Naive B cell (primary cell): ENCODE results near the gene SDS. TPM values are rescaled to one million over a fixed set of nuclear protein-coding genes. Genes with fewer than 3 reads are reported as not detected.
A peak's percentile ranks its signal among the peaks of the same experiment; 100 is the strongest.

Source experiments
- ATAC-seq, 2 donors: fragments of 150-1000 bp; cut with Tn5 transposase; 2 replicates each; pipeline ENCODE4 v1.10.0; 2021; ENCODE audit warnings: low read depth in 2 of 2, mild to moderate bottlenecking in 2 of 2, moderate library complexity in 2 of 2
- DNase-seq: peaks from one replicate; pipeline ENCODE4 v3.0.0; 2022
- H3K27ac Mint-ChIP-seq, 6 donors: one replicate each; pipeline ENCODE4 v1.8.0; 2020 to 2022; ENCODE audit warnings: mild to moderate bottlenecking in 6 of 6, mixed read lengths in 6 of 6, moderate library complexity in 5 of 6, inconsistent platforms in 2 of 6
- H3K27me3 Mint-ChIP-seq, 3 donors: one replicate each; pipeline ENCODE4 v1.8.0; 2021 to 2022; ENCODE audit warnings: mixed read lengths in 3 of 3, mild to moderate bottlenecking in 1 of 3
- H3K36me3 Mint-ChIP-seq, 2 donors: one replicate each; pipeline ENCODE4 v1.8.0; 2020 to 2022; ENCODE audit warnings: mixed read lengths in 2 of 2, inconsistent platforms in 1 of 2, mild to moderate bottlenecking in 1 of 2
- H3K4me1 Mint-ChIP-seq, 3 donors: one replicate each; pipeline ENCODE4 v1.8.0; 2020 to 2022; ENCODE audit warnings: mixed read lengths in 3 of 3, inconsistent platforms in 1 of 3, mild to moderate bottlenecking in 1 of 3, moderate library complexity in 1 of 3
- H3K4me3 Mint-ChIP-seq, 8 donors: one replicate each; pipeline ENCODE4 v1.8.0; 2020 to 2022; ENCODE audit warnings: mild to moderate bottlenecking in 8 of 8, mixed read lengths in 8 of 8, moderate library complexity in 8 of 8, inconsistent platforms in 2 of 8
- H3K9me3 Mint-ChIP-seq, 7 donors: one replicate each; pipeline ENCODE4 v1.8.0; 2020 to 2022; ENCODE audit warnings: mixed read lengths in 7 of 7, mild to moderate bottlenecking in 5 of 7, inconsistent platforms in 2 of 7, moderate library complexity in 1 of 7
- polyA plus RNA-seq, 6 donors: library from polyadenylated mRNA; unstranded; fragments of 300-500 nt; fragmentation: Illumina TruSeq; gene quantifications; one replicate each; pipeline ENCODE4 v1.2.3, GENCODE V29; 2021; ENCODE audit warnings: low read depth in 6 of 6

Gene SDS
- polyA plus RNA-seq, 6 donors from 2014 or later: not detected

DNA sequence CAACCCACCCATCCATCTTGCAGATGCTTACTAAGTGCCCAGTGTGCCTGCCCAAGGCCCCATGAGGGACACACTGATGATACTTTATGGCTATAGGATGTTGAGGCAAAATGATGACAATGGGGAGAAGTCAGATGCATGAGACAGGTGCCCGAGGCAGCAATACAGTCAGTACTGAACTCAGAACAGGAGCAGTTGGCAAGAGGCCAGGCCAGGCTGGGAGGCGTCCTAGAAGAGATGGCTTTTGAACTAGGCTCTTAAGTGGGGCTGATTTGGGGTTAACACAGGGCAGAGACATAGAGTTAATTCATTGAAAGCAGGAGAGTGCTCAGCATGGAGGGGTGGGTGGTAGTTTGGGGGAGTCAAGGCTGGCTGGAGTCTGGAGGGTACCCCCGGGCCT is 29.7 kb downstream of the SDS start:
- Mint-ChIP-seq H3K4me1 (peaks cover 0 to 14% (median 6%) of the 10 kb centered on the region in 3 donors), H3K27me3 (no peaks in the 10 kb centered on the region), H3K4me3 (no peak overlapping the region), H3K9me3 (peaks cover 0 to 6% (median 0%) of the 10 kb centered on the region in 7 donors), H3K27ac (peak overlapping the region in 1 of 6 donors; percentile 23), H3K36me3 (peaks cover 11 to 20% of the 10 kb centered on the region in 2 donors)
- no peak for ATAC-seq
- DNase-seq: no peak

- Mint-ChIP-seq H3K36me3 (peaks cover 11 to 20% of the 10 kb centered on the region in 2 donors), H3K9me3 (peaks cover 0 to 6% (median 0%) of the 10 kb centered on the region in 7 donors), H3K4me3 (no peak overlapping the region), H3K27me3 (no peaks in the 10 kb centered on the region), H3K27ac (no peak overlapping the region), H3K4me1 (peaks cover 0 to 14% (median 6%) of the 10 kb centered on the region in 3 donors)
- ATAC-seq (no peak), DNase-seq (no peak)
Observed at GRCh38 chr12:113373440-113373839, 30.2 kb downstream of the SDS start.

GRCh38 chr12:113372371-113372770 is 31.3 kb downstream of the SDS start:
- peaks cover 9 to 20% of the 10 kb centered on the region in 2 donors for H3K36me3 Mint-ChIP-seq

GRCh38 chr12:113371808-113372207 is 31.9 kb downstream of the SDS start:
- peaks cover 0 to 6% (median 0%) of the 10 kb centered on the region in 7 donors for H3K9me3 Mint-ChIP-seq
- peaks cover 0 to 14% (median 6%) of the 10 kb centered on the region in 3 donors for H3K4me1 Mint-ChIP-seq
- H3K4me3 Mint-ChIP-seq: no peak overlapping the region
- H3K27me3 Mint-ChIP-seq: no peaks in the 10 kb centered on the region
- DNase-seq (no peak), ATAC-seq (no peak)
- no peak overlapping the region for H3K27ac Mint-ChIP-seq
- H3K36me3 Mint-ChIP-seq: peaks cover 4 to 20% of the 10 kb centered on the region in 2 donors

More at GRCh38 chr12:113372371-113372770, 31.3 kb downstream of the SDS start:
- DNase-seq (no peak), ATAC-seq (no peak)
- peaks cover 0 to 14% (median 6%) of the 10 kb centered on the region in 3 donors for H3K4me1 Mint-ChIP-seq
- H3K27ac Mint-ChIP-seq: peak overlapping the region in 1 of 6 donors; percentile 14
- H3K9me3 Mint-ChIP-seq: peaks cover 0 to 6% (median 0%) of the 10 kb centered on the region in 7 donors
- no peak overlapping the region for H3K4me3 Mint-ChIP-seq
- H3K27me3 Mint-ChIP-seq: no peaks in the 10 kb centered on the region

- Mint-ChIP-seq H3K4me3 (no peak overlapping the region), H3K27me3 (no peaks in the 10 kb centered on the region), H3K36me3 (peaks cover 4 to 23% of the 10 kb centered on the region in 2 donors), H3K27ac (peak overlapping the region in 1 of 6 donors; percentile 12), H3K4me1 (peaks cover 0 to 14% (median 6%) of the 10 kb centered on the region in 3 donors), H3K9me3 (peaks cover 0 to 6% (median 0%) of the 10 kb centered on the region in 7 donors)
- ATAC-seq (no peak), DNase-seq (no peak)
Observed at GRCh38 chr12:113370923-113371682, 32.6 kb downstream of the SDS start.

DNA sequence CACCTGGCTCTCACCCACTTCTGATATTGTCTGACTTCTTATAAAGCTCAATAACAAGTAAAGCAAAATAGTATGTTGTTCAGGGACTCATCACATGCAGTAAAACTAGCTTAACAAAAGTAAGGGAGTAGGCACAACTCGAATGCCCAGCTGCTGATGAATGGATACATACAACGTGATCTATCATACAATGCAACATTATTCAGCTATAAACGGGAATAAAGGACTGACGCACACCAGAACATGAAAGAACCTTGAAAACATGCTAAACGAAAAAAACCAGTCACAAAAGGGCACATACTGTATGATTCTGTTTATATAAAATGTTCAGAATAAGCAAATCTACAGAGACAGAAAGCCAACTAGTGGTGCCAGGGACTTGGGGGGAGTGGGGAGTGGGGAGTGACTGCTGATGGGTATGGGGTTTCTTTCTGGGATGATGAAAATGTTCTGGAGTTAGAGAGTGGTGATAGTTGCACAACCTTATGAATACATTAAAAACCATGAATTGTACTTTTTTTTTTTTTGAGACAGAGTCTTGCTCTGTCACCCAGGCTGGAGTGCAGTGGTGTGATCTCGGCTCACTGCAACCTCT is 34.2 kb downstream of the SDS start:
- Mint-ChIP-seq H3K4me3 (no peak overlapping the region), H3K27ac (no peak overlapping the region), H3K9me3 (peaks cover 0 to 6% (median 0%) of the 10 kb centered on the region in 7 donors), H3K27me3 (no peaks in the 10 kb centered on the region), H3K36me3 (peaks cover 9 to 29% of the 10 kb centered on the region in 2 donors), H3K4me1 (peaks cover 0 to 14% (median 6%) of the 10 kb centered on the region in 3 donors)
- ATAC-seq (no peak), DNase-seq (no peak)

- no peak for DNase-seq
- Mint-ChIP-seq H3K4me1 (peaks cover 0 to 18% (median 6%) of the 10 kb centered on the region in 3 donors), H3K27me3 (no peaks in the 10 kb centered on the region), H3K9me3 (peaks cover 0 to under 1% (median 0%) of the 10 kb centered on the region in 7 donors), H3K4me3 (no peak overlapping the region), H3K27ac (no peak overlapping the region), H3K36me3 (peaks cover 5 to 18% of the 10 kb centered on the region in 2 donors)
- no peak for ATAC-seq
Observed at GRCh38 chr12:113368331-113368730, 35.4 kb downstream of the SDS start.

DNA sequence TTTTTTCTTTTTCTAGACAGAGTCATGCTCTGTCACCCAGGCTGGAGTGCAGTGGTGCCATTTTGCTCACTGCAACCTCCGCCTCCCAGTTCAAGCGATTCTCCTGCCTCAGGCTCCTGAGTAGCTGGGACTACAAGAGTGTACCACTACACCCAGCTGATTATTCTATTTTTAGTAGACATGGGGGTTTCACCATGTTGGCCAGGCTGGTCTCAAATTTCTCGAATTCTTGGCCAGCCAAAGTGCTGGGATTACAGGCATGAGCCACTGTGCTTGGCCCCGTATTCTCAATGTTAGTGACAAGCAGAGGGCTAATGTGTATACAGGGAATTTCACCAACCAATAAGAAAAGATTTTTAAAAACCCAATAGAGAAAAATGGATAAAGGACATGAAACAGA is 36.9 kb downstream of the SDS start:
- peaks cover 5 to 9% of the 10 kb centered on the region in 2 donors for H3K36me3 Mint-ChIP-seq
- no peaks in the 10 kb centered on the region for H3K27me3 Mint-ChIP-seq
- no peak for DNase-seq
- H3K27ac Mint-ChIP-seq: no peak overlapping the region
- H3K4me3 Mint-ChIP-seq: no peak overlapping the region
- H3K9me3 Mint-ChIP-seq: no peaks in the 10 kb centered on the region
- peaks cover 0 to 15% (median 6%) of the 10 kb centered on the region in 3 donors for H3K4me1 Mint-ChIP-seq
- ATAC-seq: no peak

DNA sequence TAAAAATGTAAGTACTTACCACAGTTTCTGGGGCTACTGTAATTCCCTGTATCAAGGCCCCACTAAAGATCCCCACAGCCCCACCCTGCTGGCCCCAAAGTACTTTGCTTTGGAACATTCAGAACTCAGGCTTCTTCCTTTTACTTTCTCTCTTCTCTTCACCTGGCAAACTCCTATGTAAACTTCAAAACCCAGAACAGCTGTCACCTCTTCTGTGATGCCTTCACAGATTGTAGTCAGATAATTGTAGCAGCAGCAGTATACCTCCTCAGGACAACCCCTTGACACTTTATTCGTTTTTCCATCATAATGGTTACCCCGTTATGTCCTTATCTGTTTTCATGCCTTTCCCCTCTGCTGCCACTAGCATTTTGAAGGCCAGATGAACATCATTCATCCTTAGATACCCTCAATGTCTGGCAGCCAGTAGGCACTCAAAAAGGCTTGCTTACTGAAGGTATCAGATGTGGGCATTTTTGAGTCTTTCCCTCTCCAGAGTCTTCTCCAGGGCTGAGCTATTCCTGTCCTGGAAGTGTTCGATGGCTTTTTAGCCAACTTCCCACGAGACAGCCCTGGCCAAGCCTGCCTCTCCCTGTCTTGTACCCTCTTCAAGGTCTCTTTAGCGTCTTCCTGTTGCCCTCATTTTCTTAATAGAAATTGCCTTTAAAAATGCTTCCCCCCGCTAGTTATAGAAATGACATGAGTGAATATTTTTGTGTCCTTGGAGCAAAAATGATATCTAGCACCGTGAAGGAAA is 37.9 kb downstream of the SDS start:
- H3K4me3 Mint-ChIP-seq: no peak overlapping the region

DNA sequence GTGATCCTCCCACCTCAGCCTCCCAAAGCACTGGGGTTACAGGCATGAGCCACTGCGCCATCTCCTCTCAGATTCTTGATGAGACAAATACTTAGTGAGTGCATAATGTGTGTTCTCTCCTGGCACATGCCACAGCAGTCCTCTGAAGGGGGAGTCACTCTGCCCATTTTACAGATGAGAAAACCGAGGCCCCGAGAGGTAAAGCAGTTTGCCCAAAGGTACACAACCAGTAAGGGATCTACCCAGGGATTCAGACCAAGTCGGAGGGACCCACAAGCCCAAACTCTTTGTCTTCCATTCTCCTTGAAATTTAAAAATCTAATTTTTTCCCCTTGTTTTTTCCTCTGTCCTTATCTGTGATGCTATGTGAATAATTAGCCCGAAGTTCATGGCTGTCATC is 39.0 kb downstream of the SDS start:
- Mint-ChIP-seq H3K27ac (peak overlapping the region in 2 of 6 donors; percentile 21 to 28), H3K4me3 (no peak overlapping the region), H3K4me1 (peaks cover 5 to 14% (median 7%) of the 10 kb centered on the region in 3 donors), H3K9me3 (no peaks in the 10 kb centered on the region), H3K36me3 (peaks cover 5 to 9% of the 10 kb centered on the region in 2 donors), H3K27me3 (no peaks in the 10 kb centered on the region)
- ATAC-seq (no peak), DNase-seq (no peak)

More for the DNA sequence above, 37.9 kb downstream of the SDS start:
- ATAC-seq (no peak), DNase-seq (no peak)
- Mint-ChIP-seq H3K27ac (peak overlapping the region in 1 of 6 donors; percentile 45), H3K36me3 (peaks cover 5 to 9% of the 10 kb centered on the region in 2 donors), H3K27me3 (no peaks in the 10 kb centered on the region), H3K9me3 (no peaks in the 10 kb centered on the region), H3K4me1 (peaks cover 0 to 11% (median 3%) of the 10 kb centered on the region in 3 donors)

DNA sequence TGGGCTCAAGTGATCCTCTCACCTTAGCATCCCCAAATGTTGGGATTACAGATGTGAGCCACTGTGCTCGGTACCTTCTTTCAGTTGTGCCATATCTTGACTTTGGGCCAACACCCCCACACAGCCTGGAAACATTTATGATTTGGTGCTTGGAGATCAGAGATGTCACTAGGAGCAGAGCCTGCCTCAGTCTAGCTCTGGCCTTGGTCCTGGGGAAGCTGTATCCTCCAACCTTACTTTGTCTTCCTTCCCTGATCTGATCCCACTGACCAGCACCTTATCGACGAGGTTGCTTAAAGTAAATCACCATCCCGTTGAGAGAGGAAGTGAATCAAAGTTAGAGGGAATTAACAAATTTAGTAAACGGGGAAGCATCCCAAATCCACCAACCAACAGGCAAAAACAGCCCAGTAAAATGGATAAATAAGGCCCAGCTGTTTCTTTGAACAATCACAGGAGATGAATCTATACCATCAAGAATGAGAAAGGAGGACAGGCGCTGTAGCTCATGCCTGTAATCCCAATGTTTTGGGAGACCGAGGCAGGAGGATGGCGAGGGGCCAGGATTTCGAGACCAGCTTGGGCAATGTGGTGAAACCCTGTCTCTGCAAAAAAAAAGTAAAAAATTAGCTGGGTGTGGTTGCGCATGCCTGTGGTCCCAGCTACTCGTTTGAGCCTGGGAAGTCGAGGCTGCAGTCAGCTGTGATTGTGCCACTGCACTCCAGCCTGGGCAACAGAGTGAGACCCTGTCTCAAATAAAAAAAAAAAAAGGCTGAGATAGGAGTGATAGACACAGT is 41.9 kb downstream of the SDS start:
- Mint-ChIP-seq H3K27me3 (no peaks in the 10 kb centered on the region), H3K36me3 (peaks cover 5 to 9% of the 10 kb centered on the region in 2 donors), H3K4me3 (peak overlapping the region in 2 of 8 donors; percentile 26), H3K27ac (peak overlapping the region in 3 of 6 donors; percentile 47 to 88 (median 82)), H3K9me3 (no peaks in the 10 kb centered on the region), H3K4me1 (peaks cover 14 to 23% (median 22%) of the 10 kb centered on the region in 3 donors)
- no peak for ATAC-seq
- DNase-seq: no peak

DNA sequence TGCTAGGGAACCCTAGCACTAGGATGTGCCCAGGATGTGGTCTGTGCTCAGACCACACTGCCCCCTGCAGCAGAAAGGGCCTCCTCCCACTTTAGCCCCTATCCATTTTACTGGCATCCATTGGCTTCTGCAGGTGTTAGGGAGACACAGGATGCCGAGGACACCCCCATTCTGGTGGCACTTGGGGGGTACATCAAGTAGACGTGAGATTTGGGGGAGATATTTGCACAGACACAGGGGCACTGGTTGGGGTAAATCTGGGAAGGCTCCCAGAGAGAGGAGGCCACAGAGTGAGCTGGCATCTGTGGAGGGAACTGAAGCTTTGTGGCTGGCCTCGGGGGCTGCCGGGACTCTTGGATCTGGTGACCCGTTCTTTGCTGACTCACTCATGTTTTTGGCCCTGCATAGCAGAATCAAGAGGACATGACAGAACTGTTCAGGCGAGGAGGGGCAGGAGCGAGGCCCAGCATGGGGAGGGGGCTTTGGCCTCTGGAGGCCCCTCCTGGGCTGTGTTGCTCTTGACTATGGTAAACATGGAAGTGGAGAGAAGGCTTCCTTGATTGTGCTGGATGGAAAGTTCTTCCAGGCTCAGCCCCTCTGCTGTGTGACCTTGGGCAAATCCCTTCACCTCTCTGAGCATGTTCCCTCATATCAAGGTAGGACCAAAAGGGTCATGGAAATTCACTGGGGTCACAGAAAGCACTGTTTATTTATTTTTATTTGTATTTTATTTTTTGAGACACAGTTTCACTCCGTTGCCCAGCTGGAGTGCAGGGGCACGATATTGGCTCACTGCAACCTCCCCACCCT is 43.5 kb downstream of the SDS start:
- peaks cover 14 to 23% (median 22%) of the 10 kb centered on the region in 3 donors for H3K4me1 Mint-ChIP-seq
- peak overlapping the region in 4 of 6 donors; percentile 24 to 64 (median 32) for H3K27ac Mint-ChIP-seq
- DNase-seq (no peak), ATAC-seq (no peak)
- H3K4me3 Mint-ChIP-seq: peak overlapping the region in 5 of 8 donors; percentile 84 to 93 (median 86)
- H3K27me3 Mint-ChIP-seq: no peaks in the 10 kb centered on the region
- H3K9me3 Mint-ChIP-seq: no peaks in the 10 kb centered on the region
- no peaks in the 10 kb centered on the region for H3K36me3 Mint-ChIP-seq
